C4-2B (cell line): ENCODE data around the gene HIF1A.

Experiments
- H3K27ac ChIP-seq: fragments of 450-650 bp; 2 replicates; pipeline ENCODE4 v1.5.1; 2017
- CTCF ChIP-seq: fragments of 450-650 bp; conservative IDR thresholded peaks from 2 replicates; pipeline ENCODE4 v1.5.1; 2017; ENCODE audit warnings: mild to moderate bottlenecking
- ZFX ChIP-seq: fragments of 450-650 bp; IDR thresholded peaks from 2 replicates; pipeline ENCODE4 v1.6.1; 2017

Gene HIF1A

GRCh38 chr14:61712137-61712536, 16.8 kb downstream of the HIF1A start:
- TF ChIP-seq CTCF = no peak
- no peak for TF ChIP-seq ZFX
- no peak overlapping the region for H3K27ac ChIP-seq

- TF ChIP-seq CTCF (no peak), ZFX (no peak)
These were observed 18.6 kb downstream of the HIF1A start for GRCh38 chr14:61713724-61714437.

GRCh38 chr14:61716956-61717355, 21.6 kb downstream of the HIF1A start:
- TF ChIP-seq ZFX (no peak), CTCF (no peak)
- H3K27ac ChIP-seq = no peak overlapping the region

More at GRCh38 chr14:61713724-61714437, 18.6 kb downstream of the HIF1A start:
- H3K27ac ChIP-seq = no peak overlapping the region

- TF ChIP-seq CTCF (no peak), ZFX (no peak)
- no peak overlapping the region for H3K27ac ChIP-seq
These were observed 22.7 kb downstream of the HIF1A start for GRCh38 chr14:61718039-61718438.

GRCh38 chr14:61719344-61720293, 24.3 kb downstream of the HIF1A start:
- no peak overlapping the region for H3K27ac ChIP-seq
- no peak for TF ChIP-seq ZFX
- no peak for TF ChIP-seq CTCF

GRCh38 chr14:61720294-61720661, 25.0 kb downstream of the HIF1A start:
- no peak overlapping the region for H3K27ac ChIP-seq
- no peak for TF ChIP-seq ZFX
- TF ChIP-seq CTCF = no peak

- H3K27ac ChIP-seq = no peak overlapping the region
- no peak for TF ChIP-seq ZFX
- TF ChIP-seq CTCF = no peak
These were observed 25.4 kb downstream of the HIF1A start for GRCh38 chr14:61720741-61721140.
